Measurements from ENCODE around the gene REM1.

GRCh38 chr20:31430568-31431115 lies 44.4 kb upstream of the REM1 start:
- TF ChIP-seq CTCF (IDR thresholded peaks at IDR 0.05) (no peak), ZFX (IDR thresholded peaks at IDR 0.05; ENCODE audit: borderline replicate concordance) (no peak)
